Mesothelial cell of epicardium (in vitro differentiated cells): ENCODE results near the gene TBC1D22A. TPM values are rescaled to one million over a fixed set of nuclear protein-coding genes. Genes with fewer than 3 reads are reported as not detected.

ENCODE experiments used
- DNase-seq, 2 experiments: peaks; one replicate each; pipeline ENCODE4 v3.0.0; 2021; ENCODE audit warnings: low spot score in 2 of 2; ENCODE audit not compliant: unreplicated experiment in 2 of 2
- H3K27ac Mint-ChIP-seq: 2 replicates; pipeline ENCODE4 v1.8.0; 2021; ENCODE audit warnings: mixed read lengths
- H3K27me3 Mint-ChIP-seq: 2 replicates; pipeline ENCODE4 v1.8.0; 2021; ENCODE audit warnings: low read depth, mixed read lengths
- H3K36me3 Mint-ChIP-seq: 2 replicates; pipeline ENCODE4 v1.8.0; 2021; ENCODE audit warnings: mixed read lengths
- H3K4me1 Mint-ChIP-seq: 2 replicates; pipeline ENCODE4 v1.8.0; 2021; ENCODE audit warnings: mixed read lengths
- H3K4me3 Mint-ChIP-seq: 2 replicates; pipeline ENCODE4 v1.8.0; 2021; ENCODE audit warnings: mild to moderate bottlenecking, moderate library complexity, mixed read lengths
- H3K9me3 Mint-ChIP-seq: 2 replicates; pipeline ENCODE4 v1.8.0; 2021; ENCODE audit warnings: mixed read lengths
- CTCF ChIP-seq: fragments of 200-600 bp; sonication (generic); IDR thresholded peaks from one replicate; pipeline ENCODE4 v1.5.0; 2021; ENCODE audit warnings: antibody characterized with exemption; ENCODE audit not compliant: unreplicated experiment
- total RNA-seq: library from RNA; stranded (reverse); gene quantifications from 3 replicates; pipeline ENCODE4 v1.2.1, GENCODE V29; 2021

Gene TBC1D22A
- total RNA-seq, 1 donor from 2014 or later: 26.6 TPM

- DNase-seq: peak in 1 of 2 experiments; percentile 16
- Mint-ChIP-seq H3K27ac (peak overlapping the region; percentile 80), H3K9me3 (no peaks in the 10 kb centered on the region), H3K27me3 (no peaks in the 10 kb centered on the region), H3K36me3 (peaks cover 2% of the 10 kb centered on the region), H3K4me3 (peak overlapping the region; percentile 77), H3K4me1 (peaks cover 41% of the 10 kb centered on the region)
- no peak for TF ChIP-seq CTCF
Measured at GRCh38 chr22:46739094-46739870, 23.2 kb upstream of the TBC1D22A start.

- H3K27ac Mint-ChIP-seq: peak overlapping the region; percentile 30
- no peaks in the 10 kb centered on the region for H3K9me3 Mint-ChIP-seq
- no peaks in the 10 kb centered on the region for H3K36me3 Mint-ChIP-seq
- no peak overlapping the region for H3K4me3 Mint-ChIP-seq
- H3K27me3 Mint-ChIP-seq: peaks cover 2% of the 10 kb centered on the region
- DNase-seq: no peak
- H3K4me1 Mint-ChIP-seq: peaks cover 25% of the 10 kb centered on the region
- TF ChIP-seq CTCF: no peak
Measured at GRCh38 chr22:46740910-46741780, 21.3 kb upstream of the TBC1D22A start.

GRCh38 chr22:46741974-46742519, 20.4 kb upstream of the TBC1D22A start:
- no peak for TF ChIP-seq CTCF
- peaks cover 9% of the 10 kb centered on the region for H3K27me3 Mint-ChIP-seq
- no peak overlapping the region for H3K4me3 Mint-ChIP-seq
- no peak overlapping the region for H3K27ac Mint-ChIP-seq
- no peak for DNase-seq
- H3K9me3 Mint-ChIP-seq: no peaks in the 10 kb centered on the region
- H3K4me1 Mint-ChIP-seq: peaks cover 17% of the 10 kb centered on the region
- no peaks in the 10 kb centered on the region for H3K36me3 Mint-ChIP-seq

GRCh38 chr22:46742576-46743221, 19.8 kb upstream of the TBC1D22A start:
- no peak for DNase-seq
- Mint-ChIP-seq H3K27me3 (peaks cover 13% of the 10 kb centered on the region), H3K27ac (peak overlapping the region; percentile 43), H3K9me3 (no peaks in the 10 kb centered on the region), H3K4me3 (no peak overlapping the region), H3K36me3 (no peaks in the 10 kb centered on the region), H3K4me1 (peaks cover 13% of the 10 kb centered on the region)
- no peak for TF ChIP-seq CTCF

- peaks cover 15% of the 10 kb centered on the region for H3K27me3 Mint-ChIP-seq
- H3K9me3 Mint-ChIP-seq: no peaks in the 10 kb centered on the region
- no peak overlapping the region for H3K4me3 Mint-ChIP-seq
- TF ChIP-seq CTCF: no peak
- no peak overlapping the region for H3K27ac Mint-ChIP-seq
- H3K4me1 Mint-ChIP-seq: peaks cover 11% of the 10 kb centered on the region
- no peak for DNase-seq
- no peaks in the 10 kb centered on the region for H3K36me3 Mint-ChIP-seq
Measured at GRCh38 chr22:46744581-46744980, 17.9 kb upstream of the TBC1D22A start.
